ENCODE data around the gene IDH3A. TPM values are rescaled to one million over a fixed set of nuclear protein-coding genes. Genes with fewer than 3 reads are reported as not detected.

Gene IDH3A
- total RNA-seq = 100 to 1,000 TPM in 1 of 2 donors, 10 to 100 TPM in 1; 32.1 to 115 TPM

- H3K36me3 ChIP-seq = no peaks in the 10 kb centered on the region
- peak within 1 kb of the TSS; percentile 74 to 79 for H3K27ac ChIP-seq
- intact Hi-C loops (cut with DNase I) = no loop called here
- TF ChIP-seq POLR2A (IDR thresholded peaks at IDR 0.05) = peak; percentile 88
- no peak for TF ChIP-seq CTCF (IDR thresholded peaks at IDR 0.05)
- TF ChIP-seq POLR2AphosphoS5 (IDR thresholded peaks at IDR 0.05) = peak; percentile 89
- H3K9me3 ChIP-seq = no peaks in the 10 kb centered on the region
- H3K4me1 ChIP-seq (replicated peaks) = no peaks in the 10 kb centered on the region
- peak; percentile 99 for DNase-seq (ENCODE audit: low spot score)
- WGBS = under 1% methylated on average over 51 of the region's 79 CpGs
- no peaks in the 10 kb centered on the region for H3K27me3 ChIP-seq (replicated peaks; ENCODE audit: insufficient read depth)
- H3K4me3 ChIP-seq = peak within 1 kb of the TSS; percentile 79 to 86
Measured at GRCh38 chr15:78149068-78149804, at the start of gene IDH3A. TSS of gene IDH3A (plus strand) at chr15:78149362. CDS start at chr15:78149404, 42 bp downstream.

GRCh38 chr15:78100886-78101285, 48.3 kb upstream of the IDH3A start:
- TF ChIP-seq POLR2A (IDR thresholded peaks at IDR 0.05) (no peak), POLR2AphosphoS5 (IDR thresholded peaks at IDR 0.05) (no peak)
- Histone ChIP-seq H3K4me3 (no peak overlapping the region), H3K27ac (no peak overlapping the region), H3K36me3 (no peaks in the 10 kb centered on the region), H3K4me1 (replicated peaks) (no peaks in the 10 kb centered on the region), H3K9me3 (no peaks in the 10 kb centered on the region), H3K27me3 (replicated peaks; ENCODE audit: insufficient read depth) (no peaks in the 10 kb centered on the region)
- no peak for DNase-seq (ENCODE audit: low spot score)
- 64% methylated on average over 2 of the region's 2 CpGs for WGBS
- intact Hi-C loops (cut with DNase I) = loop anchor here (5.0 kb wide), 1 partner anchor 94 kb away; no protein-coding TSS in a partner anchor

- no peak for TF ChIP-seq POLR2A (IDR thresholded peaks at IDR 0.05)
- TF ChIP-seq CTCF (IDR thresholded peaks at IDR 0.05) = no peak
- Histone ChIP-seq H3K4me1 (replicated peaks) (no peaks in the 10 kb centered on the region), H3K4me3 (no peak overlapping the region), H3K27me3 (replicated peaks; ENCODE audit: insufficient read depth) (no peaks in the 10 kb centered on the region), H3K36me3 (no peaks in the 10 kb centered on the region), H3K9me3 (no peaks in the 10 kb centered on the region), H3K27ac (no peak overlapping the region)
- intact Hi-C loops (cut with DNase I) = loop anchor here (5.0 kb wide), 1 partner anchor 94 kb away; no protein-coding TSS in a partner anchor
- DNase-seq (ENCODE audit: low spot score) = no peak
- 96% methylated on average over 4 of the region's 5 CpGs for WGBS
Measured at GRCh38 chr15:78101423-78102105, 47.6 kb upstream of the IDH3A start.

- 88% methylated on average over 1 of the region's 1 CpG for WGBS
- H3K27me3 ChIP-seq (replicated peaks; ENCODE audit: insufficient read depth) = no peaks in the 10 kb centered on the region
- no peaks in the 10 kb centered on the region for H3K36me3 ChIP-seq
- no peak overlapping the region for H3K4me3 ChIP-seq
- H3K4me1 ChIP-seq (replicated peaks) = no peaks in the 10 kb centered on the region
- no peaks in the 10 kb centered on the region for H3K9me3 ChIP-seq
- intact Hi-C loops (cut with DNase I) = loop anchor here (5.0 kb wide), 1 partner anchor 95 kb away; no protein-coding TSS in a partner anchor
- no peak for DNase-seq (ENCODE audit: low spot score)
- no peak overlapping the region for H3K27ac ChIP-seq
- TF ChIP-seq CTCF (IDR thresholded peaks at IDR 0.05) = no peak
- no peak for TF ChIP-seq POLR2A (IDR thresholded peaks at IDR 0.05)
- TF ChIP-seq POLR2AphosphoS5 (IDR thresholded peaks at IDR 0.05) = no peak
Measured at GRCh38 chr15:78102211-78102610, 47.0 kb upstream of the IDH3A start.

- TF ChIP-seq POLR2A (IDR thresholded peaks at IDR 0.05) (no peak), CTCF (IDR thresholded peaks at IDR 0.05) (no peak), POLR2AphosphoS5 (IDR thresholded peaks at IDR 0.05) (no peak)
- H3K27ac ChIP-seq = no peak overlapping the region
- 88% methylated on average over 6 of the region's 6 CpGs for WGBS
- no peaks in the 10 kb centered on the region for H3K27me3 ChIP-seq (replicated peaks; ENCODE audit: insufficient read depth)
- DNase-seq (ENCODE audit: low spot score) = no peak
- no peaks in the 10 kb centered on the region for H3K36me3 ChIP-seq
- no peaks in the 10 kb centered on the region for H3K9me3 ChIP-seq
- no peaks in the 10 kb centered on the region for H3K4me1 ChIP-seq (replicated peaks)
- intact Hi-C loops (cut with DNase I) = loop anchor here (5.0 kb wide), 1 partner anchor 95 kb away; no protein-coding TSS in a partner anchor
- no peak overlapping the region for H3K4me3 ChIP-seq
Measured at GRCh38 chr15:78102741-78103140, 46.4 kb upstream of the IDH3A start.
